HG03097 (cell line): Measurements from ENCODE around the gene OR3A1.
"Not testable (repeated sequence)": the region's sequence is repeated elsewhere in the genome, so short reads cannot be mapped to it uniquely, and the experiment has no call there.

Source experiments
- ATAC-seq: cut with Tn5 transposase; IDR thresholded peaks from one replicate; pipeline ENCODE4 v1.9.1; 2021; ENCODE audit not compliant: unreplicated experiment, low FRiP score

The OR3A1 gene, protein sequence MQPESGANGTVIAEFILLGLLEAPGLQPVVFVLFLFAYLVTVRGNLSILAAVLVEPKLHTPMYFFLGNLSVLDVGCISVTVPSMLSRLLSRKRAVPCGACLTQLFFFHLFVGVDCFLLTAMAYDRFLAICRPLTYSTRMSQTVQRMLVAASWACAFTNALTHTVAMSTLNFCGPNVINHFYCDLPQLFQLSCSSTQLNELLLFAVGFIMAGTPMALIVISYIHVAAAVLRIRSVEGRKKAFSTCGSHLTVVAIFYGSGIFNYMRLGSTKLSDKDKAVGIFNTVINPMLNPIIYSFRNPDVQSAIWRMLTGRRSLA

DNA sequence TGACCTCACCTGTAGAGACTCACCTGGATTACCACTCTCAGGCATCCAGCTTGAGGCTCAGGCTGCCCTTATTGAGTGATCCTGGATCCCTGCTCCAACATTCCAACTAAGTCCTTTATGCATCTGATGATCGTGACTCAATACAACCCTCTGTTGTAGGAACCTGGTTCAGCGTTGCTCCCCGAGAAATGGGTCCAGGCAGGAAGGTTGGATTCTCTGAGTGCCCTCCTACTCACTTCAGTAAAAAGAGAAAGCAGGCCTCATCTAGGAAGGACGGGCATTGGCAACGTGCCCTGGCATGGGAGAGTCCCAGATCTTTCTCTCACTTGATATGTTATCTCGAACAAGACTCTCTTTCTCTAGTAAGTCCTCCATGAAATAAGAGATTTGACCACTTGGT is at the start of gene OR3A1:
TSS of gene OR3A1 (minus strand) at position 101 of the 400 bp plus-strand sequence. CDS start 5,778 bp downstream, outside the sequence.
- ATAC-seq, result no peak

DNA sequence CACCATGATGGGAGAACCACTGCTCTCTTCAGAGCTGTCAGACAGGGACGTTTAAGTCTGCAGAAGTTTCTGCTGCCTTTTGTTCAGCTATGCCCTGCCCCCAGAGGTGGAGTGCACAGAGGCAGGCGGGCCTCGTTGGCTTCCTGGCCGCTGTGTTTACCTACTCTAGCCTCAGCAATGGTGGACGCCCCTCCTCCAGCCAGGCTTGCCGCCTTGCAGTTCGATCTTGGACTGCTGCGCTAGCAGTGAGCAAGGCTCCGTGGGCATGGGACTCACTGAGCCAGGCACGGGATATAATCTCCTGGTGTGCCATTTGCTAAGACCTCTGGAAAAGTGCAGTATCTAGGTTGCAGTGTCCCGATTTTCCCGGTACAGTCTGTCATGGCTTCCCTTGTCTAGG is 44.6 kb upstream of the OR3A1 start:
- ATAC-seq, result not testable (repeated sequence)

DNA sequence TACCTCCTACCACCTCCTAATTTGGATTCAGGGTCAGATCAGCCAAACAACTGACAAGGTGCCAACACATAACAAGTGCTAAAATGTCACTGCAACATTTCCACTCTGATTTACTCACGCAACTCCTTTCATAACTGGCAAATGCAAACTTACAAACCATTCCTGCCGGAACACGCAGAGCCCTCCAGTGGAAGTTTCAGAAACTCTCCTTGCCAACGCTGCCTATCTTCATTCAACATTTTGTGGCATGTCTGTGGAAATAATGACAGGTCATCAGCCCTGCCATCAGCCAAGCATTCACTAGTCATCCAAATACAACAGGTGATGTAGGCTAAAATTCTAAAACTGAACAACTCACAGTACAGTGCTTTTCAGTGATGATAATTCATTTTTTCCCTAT is 37.7 kb upstream of the OR3A1 start:
- no peak for ATAC-seq

DNA sequence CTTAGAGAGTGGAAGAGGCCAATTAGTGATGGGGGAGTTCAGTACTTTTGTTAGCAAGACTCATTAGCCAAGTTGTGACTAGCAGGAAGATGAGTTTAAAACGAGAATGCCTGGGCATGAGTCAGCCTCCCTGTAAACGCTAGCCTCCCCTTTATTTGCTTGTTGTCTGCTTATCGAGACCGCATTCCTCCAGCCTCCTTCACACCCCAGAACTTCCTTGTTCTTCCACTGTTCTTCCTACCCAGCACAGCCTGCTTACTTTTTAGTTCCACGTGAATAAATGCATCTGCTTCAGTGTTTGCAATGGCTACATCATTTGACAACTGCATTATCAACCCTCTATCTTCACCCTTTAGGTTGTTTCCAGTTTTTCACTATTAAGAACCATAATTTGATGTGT is 20.2 kb upstream of the OR3A1 start:
- ATAC-seq, result no peak

DNA sequence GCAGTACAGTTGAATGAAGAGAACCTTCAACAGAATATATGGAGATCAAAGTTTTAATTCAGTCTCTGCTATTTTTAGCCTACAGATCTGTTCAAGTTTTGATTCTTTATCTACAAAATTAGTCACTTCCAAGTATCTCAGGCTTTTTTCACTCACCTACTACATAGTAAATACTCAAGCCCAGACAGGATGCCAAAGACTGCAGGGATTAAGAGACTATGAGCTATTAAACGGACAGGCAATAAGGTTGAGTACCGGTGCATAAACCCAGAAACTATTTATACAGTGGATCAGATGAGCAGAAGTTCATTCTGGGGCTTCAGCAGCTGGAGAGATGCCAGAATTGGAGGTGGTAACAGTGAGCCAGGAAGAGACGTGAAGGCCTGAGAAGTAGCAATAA is 18.7 kb upstream of the OR3A1 start:
- no peak for ATAC-seq

DNA sequence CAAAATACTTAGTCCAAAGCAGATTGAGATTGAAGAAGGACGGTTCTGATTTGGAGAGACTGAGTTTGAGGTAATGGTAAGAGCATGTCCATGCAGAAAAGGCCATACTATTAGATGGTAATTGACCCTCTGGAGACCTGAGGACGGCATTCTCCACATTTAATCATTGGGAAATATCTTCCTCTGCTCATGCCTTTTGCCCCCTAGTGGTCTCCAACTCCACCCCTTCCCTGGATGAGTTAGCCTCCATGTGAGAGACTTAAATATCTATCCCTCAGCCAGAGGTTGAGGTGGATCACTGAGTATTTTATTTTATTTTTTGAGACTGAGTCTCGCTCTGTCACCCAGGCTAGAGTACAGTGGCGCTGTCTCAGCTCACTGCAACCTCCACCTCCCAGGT is 10.4 kb upstream of the OR3A1 start:
- ATAC-seq, result no peak

DNA sequence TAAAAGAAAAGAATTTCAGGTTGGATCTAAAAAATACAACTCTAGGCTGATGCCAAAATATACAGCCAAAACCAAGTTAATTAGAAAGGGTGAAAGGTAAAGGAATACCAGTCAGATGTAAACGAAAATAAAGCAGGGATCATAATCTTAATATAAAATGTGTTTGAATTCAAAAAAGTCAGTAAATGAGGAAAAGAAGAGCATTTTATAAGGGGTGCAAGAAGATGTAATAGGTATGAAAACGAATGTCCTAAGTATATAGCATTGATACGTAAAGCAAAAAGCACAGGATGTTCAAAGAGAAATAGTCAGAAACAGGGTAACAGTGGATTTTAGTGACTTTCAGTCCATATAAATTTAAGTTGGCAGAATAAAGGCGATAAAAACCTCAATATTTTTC is 2.5 kb downstream of the OR3A1 start:
- no peak for ATAC-seq

DNA sequence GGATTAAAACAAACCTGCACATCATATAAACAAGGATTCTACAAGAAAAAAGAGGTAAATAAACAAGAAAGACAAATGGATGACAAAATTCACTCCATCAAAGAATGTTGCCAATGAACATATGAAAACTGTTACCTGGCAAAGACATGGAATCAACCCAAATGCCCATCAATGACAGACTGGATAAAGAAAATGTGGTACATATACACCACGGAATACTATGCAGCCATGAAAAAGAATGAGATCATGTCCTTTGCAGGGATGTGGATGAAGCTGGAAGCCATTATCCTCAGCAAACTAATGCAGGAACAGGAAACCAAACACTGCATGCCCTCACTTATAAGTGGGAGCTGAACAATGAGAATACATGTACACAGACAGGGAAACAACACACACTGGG is 4.6 kb downstream of the OR3A1 start:
- not testable (repeated sequence) for ATAC-seq

DNA sequence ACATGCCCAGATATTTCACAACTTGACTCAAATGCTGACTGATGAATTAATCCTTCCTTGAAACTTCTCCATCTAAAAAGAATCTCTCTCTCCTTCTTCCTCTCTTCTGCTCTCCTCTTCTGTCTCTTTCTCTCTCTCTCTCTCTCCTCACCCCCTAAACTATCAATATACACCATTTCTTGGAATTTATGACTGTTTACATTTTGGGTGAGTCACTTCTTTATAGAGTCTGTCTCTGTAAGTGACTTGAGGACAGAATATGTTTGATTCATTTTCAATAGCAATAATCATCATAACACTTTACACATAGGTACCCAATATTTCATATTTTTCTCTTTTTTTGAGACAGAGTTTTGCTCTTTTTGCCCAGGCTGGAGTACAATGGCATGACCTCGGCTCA is 15.3 kb downstream of the OR3A1 start:
- ATAC-seq, result no peak

DNA sequence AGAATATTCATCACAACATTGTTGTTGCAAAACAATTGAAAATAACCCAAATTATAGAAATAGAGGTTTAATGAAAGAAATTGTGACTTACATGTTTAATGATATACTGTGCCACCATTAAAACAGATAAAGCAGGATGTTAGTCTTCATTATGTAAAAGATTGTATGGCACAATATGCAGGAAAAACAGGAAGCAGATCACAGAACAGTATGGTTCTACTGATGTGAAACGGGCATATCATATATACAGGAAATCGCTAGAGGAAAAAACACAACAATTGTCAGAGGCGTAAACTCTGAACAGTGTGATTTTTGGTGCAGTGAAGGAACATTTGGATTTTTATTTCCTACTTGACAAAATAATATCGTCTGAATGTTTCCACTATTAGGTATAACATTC is 22.0 kb downstream of the OR3A1 start:
- no peak for ATAC-seq

DNA sequence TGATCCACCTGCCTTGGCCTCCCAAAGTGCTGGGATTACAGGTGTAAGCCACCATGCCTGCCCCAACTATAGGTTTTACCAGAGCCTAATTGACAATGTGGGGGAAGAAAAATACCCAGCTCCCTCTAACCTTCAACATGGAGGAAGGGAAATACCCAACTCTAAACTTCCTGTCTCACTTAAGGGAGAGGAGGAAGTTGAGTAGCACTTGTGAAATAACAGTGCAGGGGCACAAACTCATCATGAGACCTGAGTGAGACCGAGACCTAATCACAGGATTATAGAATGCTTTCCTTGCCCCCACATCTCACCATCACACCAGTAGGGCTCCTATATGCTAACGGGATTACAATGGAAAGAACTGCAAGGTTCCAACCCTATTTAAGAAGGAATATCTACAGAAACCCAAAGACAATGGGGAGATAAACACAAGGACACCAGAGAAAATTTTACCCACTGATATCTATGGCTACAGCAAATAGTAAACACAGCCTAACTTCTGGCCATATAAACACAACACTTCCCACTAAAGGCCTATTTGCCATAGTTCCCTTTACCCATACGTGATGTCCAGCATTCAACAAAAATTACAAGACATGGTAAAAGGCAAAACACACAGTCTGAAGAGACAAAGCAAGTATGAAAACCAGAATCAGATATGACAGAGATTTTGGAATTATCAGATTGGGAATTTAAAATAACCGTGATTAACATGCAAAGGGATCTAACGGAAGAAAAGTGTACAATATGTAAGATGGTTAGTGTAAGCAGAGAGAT is 26.9 kb downstream of the OR3A1 start:
- ATAC-seq, result no peak

DNA sequence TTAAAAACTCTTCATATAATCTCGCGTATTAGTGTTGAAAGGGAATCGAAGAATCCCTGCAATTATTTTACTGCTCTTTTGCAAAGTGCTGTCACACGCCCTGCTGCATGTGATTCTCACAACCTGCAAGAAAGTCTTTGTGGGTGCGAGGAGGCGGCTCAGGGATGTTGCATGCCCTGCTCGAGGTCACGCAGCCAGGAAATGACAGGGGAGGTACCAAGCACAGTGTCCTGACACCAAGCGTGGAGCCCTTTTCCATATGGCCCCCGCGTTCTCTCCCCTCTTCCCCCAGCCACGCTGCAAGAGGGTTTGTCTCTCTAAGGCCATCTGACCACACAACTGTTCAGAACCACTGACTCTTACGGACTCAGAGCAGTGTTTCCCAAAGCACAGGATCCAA is 37.6 kb downstream of the OR3A1 start:
- ATAC-seq, result no peak

DNA sequence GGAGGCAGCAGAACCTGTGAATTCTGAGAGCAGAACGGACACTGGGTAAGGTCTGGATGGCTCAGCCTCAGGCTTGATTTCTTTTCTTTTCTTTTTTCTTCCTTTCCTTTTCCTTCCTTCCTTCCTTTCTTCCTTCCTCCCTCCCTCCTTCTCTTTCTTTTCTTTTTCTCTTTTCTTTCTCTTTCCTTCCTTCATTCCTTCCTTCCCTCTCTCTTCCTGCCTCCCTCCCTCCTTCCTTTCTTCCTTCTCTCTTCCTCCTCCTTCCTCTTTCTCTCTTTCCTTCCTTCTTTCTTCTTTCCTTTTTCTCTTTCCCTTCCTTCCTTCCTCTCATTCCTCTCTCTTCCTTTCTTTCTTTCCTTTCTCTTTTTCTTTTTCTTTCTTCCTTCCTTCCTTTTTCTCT is 38.0 kb downstream of the OR3A1 start:
- no peak for ATAC-seq

DNA sequence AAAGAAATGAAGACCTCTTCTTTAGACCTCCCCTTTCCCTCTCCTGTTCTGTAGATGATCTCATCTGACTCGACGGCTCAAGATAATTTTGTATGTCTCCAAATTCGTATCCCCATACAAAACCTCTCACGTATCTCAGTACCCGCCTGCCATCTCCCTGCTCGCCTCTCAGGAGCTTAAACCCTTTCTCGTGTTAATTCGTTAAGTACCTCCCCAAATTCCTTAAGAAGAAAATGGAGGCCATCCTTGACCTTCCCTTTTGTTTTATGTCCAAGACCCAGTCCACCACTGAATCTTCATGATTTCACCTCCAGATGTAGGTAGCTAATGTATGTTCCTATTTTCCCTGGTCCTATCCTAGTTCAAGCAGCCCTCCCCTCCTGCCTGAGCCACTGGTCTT is 41.6 kb downstream of the OR3A1 start:
- no peak for ATAC-seq

DNA sequence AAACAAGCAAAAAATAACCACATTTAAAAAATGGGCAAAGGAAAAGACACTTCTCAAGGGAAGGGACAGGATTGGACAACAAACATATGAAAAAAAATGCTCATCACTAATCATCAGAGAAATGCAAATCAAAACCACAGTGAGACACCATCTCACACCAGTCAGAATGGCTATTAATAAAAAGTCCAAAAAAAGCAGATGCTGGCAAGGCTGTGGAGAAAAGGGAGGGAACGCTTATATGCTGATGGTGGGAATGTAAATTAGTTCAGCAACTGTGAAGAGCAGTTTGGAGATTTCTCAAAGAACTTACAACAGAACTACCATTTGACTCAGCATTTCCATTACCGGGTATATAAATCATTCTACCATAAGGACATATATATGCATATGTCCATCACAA is 49.1 kb downstream of the OR3A1 start:
- not testable (repeated sequence) for ATAC-seq

DNA sequence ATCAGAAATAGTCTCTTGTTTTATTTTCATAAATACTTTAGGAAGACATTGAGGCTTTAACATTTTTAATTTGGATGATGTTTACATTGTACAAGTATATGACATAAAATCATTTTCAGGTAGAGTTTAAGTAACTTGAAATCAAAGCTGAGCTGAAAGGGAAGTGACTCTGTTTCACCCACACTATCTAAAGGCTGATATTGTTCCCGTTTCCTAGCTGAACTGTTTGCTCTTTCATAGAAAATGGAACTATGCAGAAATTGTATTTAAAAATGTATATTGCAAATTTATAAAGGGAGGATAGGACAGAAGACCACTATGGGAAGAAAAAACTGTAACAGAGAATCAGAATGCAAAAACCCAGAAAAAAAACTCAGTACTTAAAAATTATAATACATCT is 53.3 kb downstream of the OR3A1 start:
- ATAC-seq, result not testable (repeated sequence)

DNA sequence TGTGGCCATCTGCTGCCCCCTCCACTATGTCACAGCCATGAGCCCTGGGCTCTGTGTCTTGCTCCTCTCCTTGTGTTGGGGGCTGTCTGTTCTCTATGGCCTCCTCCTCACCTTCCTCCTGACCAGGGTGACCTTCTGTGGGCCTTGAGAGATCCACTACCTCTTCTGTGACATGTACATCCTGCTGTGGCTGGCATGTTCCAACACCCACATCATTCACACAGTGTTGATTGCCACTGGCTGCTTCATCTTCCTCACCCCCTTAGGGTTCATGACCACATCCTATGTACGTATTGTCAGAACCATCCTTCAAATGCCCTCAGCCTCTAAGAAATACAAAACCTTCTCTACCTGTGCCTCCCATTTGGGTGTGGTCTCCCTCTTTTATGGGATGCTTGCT is 57.1 kb downstream of the OR3A1 start:
- not testable (repeated sequence) for ATAC-seq
